NCI-H69 (cell line): ENCODE data around the gene RNF11.
A peak's percentile ranks its signal among the peaks of the same experiment; 100 is the strongest.
"Not testable (repeated sequence)": the region's sequence is repeated elsewhere in the genome, so short reads cannot be mapped to it uniquely, and the experiment has no call there.

ENCODE experiments used
- DNase-seq: peaks from one replicate; lab custom pipeline; 2025; lab: John Stamatoyannopoulos, UW

The RNF11 gene

DNA sequence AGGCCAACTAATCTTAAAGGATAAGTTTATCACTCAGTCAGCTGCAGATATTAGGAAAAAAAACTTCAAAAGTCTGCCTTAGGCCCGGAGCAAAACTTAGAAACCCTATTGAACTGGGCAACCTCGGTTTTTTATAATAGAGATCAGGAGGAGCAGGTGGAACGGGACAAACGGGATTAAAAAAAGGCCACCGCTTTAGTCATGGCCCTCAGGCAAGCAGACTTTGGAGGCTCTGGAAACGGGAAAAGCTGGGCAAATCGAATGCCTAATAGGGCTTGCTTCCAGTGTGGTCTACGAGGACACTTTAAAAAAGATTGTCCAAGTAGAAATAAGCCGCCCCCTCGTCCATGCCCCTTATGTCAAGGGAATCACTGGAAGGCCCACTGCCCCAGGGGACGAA lies 7.6 kb upstream of the RNF11 start:
- not testable (repeated sequence) for DNase-seq

- no peak for DNase-seq
These were observed 5.5 kb upstream of the RNF11 start for GRCh38 chr1:51230501-51231078.

- DNase-seq: no peak
These were observed 5.0 kb upstream of the RNF11 start for GRCh38 chr1:51231120-51231519.

DNA sequence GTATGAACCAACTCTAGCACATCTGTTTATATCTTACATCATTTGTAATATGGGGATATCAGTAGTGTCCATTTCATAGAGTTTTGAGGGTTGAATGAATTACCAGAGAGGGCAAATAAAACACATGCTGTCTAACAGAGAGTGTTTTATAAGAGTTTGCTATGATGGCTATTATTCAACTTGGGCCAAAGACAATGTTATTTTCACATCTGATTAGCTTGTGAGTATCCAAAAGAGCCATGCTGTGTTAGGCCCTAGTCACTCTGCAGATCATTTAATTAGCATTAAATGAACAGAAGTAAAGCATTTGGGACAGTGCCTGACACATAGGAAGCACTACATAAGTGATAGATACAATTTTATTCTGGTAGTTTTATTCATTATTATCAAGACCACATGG lies 4.2 kb upstream of the RNF11 start:
- no peak for DNase-seq

DNA sequence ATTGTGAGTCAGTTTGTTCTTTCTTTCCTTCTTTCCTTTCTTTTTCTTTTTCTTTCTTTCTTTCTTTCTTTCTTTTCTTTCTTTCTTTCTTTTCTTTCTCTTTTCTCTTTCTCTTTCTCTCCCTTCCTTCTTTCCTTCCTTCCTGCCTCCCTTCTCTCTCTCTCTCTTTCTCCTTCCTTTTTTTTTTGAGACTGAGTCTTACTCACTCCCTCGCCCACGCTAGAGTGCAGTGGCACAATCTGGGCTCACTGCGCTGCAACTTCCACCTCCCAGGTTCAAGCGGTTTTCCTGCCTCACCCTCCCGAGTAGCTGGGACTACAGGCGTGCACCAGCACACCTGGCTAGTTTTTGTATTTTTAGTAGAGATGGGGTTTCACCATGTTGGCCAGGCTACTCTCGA lies 1.8 kb upstream of the RNF11 start:
- peak; percentile 5 for DNase-seq

DNA sequence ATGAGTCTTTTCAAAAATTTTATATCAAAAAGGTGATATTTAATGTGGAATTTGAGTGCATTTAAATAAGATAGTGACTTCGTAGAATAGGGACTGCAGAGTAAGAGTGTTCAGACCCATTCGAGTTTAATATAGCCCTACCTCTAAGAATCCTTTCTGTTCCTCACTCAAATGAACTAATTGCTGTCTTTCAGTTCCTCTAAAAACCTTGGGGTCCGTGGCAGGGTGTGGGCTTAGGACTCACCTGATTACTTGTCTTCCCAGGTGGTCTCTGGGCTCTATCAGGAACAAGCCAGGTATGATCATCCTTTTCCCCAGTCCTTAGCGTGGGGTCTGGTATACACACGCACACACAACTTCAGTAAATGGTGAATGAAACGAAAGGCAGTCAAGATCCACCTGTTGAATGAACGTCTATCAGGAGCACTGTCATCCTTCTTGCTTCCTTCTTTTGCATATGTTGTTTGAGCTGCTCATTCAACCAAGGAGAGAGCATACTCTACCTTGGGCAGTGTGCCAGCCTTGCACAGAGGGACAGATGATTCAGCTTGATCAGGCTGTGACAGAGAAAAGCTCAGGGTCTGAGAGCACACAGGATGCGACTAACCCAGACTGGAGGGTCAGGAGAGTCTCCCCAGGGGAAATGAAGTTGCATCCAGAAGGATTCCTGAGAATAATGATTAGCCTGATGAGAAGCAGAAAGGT lies 1.2 kb upstream of the RNF11 start:
- peak; percentile 96 for DNase-seq

GRCh38 chr1:51236531-51237350 lies 668 bp downstream of the RNF11 start:
- peak; percentile 76 for DNase-seq

DNA sequence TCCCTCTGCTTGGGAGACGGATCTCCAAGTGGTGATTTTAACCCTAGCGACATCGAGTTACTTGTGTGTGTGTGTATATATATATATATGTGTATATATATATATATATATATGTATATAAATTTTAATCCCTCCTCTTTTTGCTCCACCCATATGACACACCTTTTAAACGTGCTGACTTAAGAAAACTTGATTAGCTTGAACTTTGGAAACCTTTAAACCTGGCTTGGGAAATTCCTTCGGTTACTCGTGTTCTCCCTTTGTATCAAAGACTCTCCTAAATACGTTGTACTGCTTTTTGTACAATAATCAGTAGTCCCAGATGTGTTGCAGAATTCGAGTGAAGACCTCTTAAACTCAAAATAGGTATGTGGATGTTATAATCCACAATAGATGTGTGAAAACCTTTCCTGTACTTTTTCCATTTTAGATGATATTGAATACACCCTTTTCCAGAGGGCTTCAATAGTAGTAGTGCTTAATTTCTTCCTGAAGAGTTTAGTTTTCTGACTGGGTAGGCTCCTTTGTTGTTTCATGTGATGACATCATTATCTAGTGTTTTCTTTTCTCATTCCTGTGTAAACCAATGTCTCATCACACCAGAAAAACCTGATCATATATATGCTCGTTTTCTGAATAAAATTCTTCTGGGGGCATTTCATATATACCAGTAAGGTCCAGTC lies 1.4 kb downstream of the RNF11 start:
- DNase-seq: peak; percentile 34

DNA sequence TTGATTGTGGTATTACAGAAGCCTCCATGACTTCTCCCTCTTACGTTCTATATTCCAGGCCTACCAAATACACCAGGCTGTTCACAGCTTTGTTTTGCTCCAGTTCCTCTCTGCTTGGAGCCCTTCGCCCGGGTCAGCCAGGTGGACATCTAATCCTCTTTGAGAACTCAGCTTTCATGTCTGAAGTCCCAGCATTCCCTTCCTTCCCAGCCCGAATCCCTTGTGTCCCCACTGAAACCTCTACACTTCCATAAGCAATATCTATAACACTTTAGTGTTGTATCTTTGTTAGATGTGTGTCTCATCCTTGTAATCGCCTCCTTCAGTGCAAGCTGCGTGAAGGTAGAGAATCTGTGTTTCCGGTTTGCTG lies 1.9 kb downstream of the RNF11 start:
- DNase-seq: peak; percentile 62

GRCh38 chr1:51240084-51240483 lies 4.0 kb downstream of the RNF11 start:
- DNase-seq: peak; percentile 6

- DNase-seq: no peak
These were observed 5.0 kb downstream of the RNF11 start for GRCh38 chr1:51241119-51241518.

DNA sequence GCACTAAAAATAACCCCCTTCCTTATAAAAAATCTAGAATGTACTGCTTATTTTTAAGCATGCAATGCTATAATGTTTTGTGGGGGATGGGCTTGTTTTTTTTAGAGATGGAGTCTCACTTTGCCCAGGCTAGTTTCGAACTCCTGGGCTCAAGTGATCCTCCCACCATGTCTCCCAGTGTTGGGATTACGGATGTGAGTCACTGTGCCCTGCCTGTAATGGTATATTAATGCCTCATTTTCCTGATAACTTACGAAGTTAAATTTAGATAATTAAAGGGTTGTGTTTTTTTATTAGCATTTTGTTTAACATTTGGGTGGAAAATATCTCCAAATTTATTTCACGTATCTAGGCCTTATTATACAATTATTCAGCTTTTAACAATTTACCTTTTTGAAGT lies 6.5 kb downstream of the RNF11 start:
- DNase-seq: no peak

- no peak for DNase-seq
These were observed 10.9 kb downstream of the RNF11 start for GRCh38 chr1:51247022-51247421.

GRCh38 chr1:51247499-51247898 lies 11.4 kb downstream of the RNF11 start:
- DNase-seq: no peak

DNA sequence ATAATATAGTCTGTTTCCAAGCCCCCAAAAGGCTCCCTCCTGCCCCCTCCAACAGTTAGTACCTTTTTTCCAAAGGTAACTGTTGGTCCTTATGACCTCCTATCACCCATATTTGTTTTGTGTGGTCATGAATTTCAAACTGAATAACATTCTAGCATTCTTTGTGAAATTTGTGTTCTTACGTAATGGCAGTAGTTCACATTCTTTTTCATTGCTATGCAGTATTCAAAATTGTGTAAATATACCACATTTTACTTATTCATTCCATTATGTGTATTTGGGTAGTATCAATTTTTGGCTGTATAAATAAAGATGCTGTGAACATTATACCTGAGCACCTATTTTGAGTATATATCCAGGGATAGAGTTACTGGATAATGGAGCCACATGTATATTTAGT lies 13.4 kb downstream of the RNF11 start:
- no peak for DNase-seq

GRCh38 chr1:51250729-51251128 lies 14.7 kb downstream of the RNF11 start:
- not testable (repeated sequence) for DNase-seq

DNA sequence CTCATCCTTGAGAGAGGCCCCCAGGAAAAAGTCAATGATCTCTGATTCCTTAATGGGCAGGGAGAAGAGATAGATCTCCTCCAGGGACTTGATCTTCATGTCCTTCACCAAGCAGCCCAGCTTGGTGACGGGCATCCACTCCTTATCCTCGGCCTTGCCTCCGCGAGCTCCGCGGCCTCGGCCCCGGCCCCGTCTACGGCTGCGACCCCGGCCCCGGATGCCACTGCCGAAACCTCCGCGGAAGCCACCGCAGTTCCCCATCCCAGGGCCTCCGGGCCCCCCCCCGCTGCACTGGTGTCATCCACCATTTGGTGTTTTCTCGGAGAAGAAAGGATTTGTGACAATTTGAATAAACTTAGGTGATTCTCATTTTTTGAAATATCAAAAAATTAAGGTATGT lies 15.1 kb downstream of the RNF11 start:
- DNase-seq: not testable (repeated sequence)

DNA sequence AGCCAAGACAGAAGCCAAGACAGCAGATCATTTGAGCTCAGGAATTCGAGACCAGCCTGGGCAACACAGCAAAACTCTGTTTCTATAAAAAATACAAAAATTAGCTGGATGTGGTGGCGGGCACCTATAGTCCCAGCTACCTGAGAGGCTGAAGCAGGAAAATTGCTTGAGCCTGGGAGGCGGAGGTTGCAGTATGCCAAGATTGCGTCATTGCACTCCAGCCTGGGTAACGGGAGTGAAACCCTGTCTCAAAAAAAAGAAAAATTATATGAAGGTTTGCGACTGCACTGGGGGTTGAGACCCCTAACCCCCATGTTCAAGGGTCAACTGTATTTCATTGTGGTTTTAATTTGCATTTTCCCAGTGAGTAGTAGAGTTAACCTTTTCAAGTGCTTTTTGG lies 16.3 kb downstream of the RNF11 start:
- DNase-seq: no peak

GRCh38 chr1:51253691-51254090 lies 17.6 kb downstream of the RNF11 start:
- DNase-seq: no peak

DNA sequence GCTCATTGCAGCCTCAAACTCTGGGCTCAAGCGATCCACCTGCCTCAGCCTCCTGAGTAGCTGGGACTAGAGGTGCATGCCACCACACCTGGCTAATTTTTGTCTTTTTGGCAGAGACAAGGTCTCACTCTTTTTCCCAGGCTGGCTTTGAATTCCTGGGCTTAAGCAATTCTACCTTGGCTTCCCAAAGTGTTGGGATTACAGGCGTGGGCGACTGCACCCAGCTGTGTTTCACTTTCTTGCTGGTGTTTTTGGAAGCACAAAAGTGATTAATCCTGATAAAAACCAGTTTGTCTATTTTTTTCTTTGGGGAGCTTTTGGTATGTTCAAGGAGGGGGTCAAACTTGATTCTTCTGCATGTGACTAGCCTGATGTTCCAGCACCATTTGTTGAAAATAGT lies 19.3 kb downstream of the RNF11 start:
- DNase-seq: no peak

- no peak for DNase-seq
These were observed 27.2 kb downstream of the RNF11 start for GRCh38 chr1:51263147-51263877.

DNA sequence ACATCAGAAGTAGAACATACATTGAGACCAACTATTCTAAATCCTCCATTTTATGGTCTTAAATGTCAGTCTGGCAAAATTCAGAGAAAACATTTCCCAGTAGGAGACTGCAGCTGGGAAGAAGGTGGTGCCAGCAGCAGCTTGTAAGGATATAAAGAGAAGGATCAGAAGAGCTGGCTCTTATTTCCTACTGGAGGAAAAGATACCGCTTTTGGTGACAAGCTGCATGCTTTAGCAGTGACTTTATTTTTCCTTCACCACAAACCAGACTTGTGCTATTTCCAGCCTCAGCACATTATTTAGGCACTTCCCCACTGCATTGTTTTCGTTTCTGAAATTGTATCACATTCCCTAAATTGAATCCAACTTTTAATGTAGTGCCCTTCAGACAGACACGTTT lies 28.4 kb downstream of the RNF11 start:
- no peak for DNase-seq
